Coronary artery (tissue), 2 donors: ENCODE results near the gene EDNRA.

Experiments
- DNase-seq: peaks from one replicate; pipeline ENCODE4 v3.0.0-alpha.2; 2017; ENCODE audit warnings: low spot score
- H3K27ac ChIP-seq, 2 donors: fragments of 200-600 bp; sonication (generic); one replicate each; pipeline ENCODE4 v1.5.1; 2016 to 2019
- H3K4me3 ChIP-seq: fragments of 200-600 bp; sonication (generic); 2 replicates; pipeline ENCODE4 v1.5.1; 2016; ENCODE audit warnings: mild to moderate bottlenecking, moderate library complexity
- TF ChIP-seq, protein P1 (sequence below): fragments of 200-600 bp; sonication (generic); IDR thresholded peaks from one replicate; pipeline ENCODE4 v1.5.1; 2019; ENCODE audit warnings: antibody characterized with exemption

Gene EDNRA

DNA sequence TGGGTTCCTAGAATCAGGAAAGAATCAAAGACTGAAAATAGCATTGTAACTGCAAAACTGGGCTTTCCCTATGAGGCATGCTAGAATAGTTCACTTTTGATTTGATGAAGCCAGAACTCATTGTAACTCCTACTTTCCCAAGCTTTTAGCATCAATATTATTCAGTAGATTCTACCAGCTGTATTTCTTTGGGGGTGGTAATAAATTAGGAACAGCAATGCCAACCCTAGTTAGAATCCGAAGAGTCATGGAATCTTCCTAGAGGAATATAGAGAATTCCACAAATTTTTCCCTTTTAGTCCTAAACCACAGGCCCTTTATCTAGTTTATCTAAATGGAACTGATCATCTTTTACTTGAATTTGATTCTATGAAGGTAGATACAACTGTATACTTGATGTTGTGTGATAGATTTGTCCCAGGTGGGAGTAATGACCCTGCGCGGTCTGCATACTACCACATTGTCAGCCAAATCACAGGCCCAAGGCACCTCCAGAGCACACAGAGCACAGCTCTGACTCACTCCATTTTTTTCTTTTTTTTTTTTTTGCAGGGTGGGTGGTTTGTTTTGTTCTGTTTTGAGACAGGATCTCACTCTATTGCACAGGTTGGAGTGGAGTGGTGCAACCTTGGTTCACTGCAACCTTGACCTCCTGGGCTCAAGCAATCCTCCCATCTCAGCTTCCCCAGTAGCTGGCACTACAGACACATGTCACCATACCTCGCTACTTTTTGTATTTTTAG lies 66.6 kb downstream of the EDNRA start:
- peak overlapping the region; percentile 8 to 51 for H3K27ac ChIP-seq
- TF ChIP-seq, protein P1, sequence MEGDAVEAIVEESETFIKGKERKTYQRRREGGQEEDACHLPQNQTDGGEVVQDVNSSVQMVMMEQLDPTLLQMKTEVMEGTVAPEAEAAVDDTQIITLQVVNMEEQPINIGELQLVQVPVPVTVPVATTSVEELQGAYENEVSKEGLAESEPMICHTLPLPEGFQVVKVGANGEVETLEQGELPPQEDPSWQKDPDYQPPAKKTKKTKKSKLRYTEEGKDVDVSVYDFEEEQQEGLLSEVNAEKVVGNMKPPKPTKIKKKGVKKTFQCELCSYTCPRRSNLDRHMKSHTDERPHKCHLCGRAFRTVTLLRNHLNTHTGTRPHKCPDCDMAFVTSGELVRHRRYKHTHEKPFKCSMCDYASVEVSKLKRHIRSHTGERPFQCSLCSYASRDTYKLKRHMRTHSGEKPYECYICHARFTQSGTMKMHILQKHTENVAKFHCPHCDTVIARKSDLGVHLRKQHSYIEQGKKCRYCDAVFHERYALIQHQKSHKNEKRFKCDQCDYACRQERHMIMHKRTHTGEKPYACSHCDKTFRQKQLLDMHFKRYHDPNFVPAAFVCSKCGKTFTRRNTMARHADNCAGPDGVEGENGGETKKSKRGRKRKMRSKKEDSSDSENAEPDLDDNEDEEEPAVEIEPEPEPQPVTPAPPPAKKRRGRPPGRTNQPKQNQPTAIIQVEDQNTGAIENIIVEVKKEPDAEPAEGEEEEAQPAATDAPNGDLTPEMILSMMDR: no peak
- no peak for DNase-seq
- no peak overlapping the region for H3K4me3 ChIP-seq

DNA sequence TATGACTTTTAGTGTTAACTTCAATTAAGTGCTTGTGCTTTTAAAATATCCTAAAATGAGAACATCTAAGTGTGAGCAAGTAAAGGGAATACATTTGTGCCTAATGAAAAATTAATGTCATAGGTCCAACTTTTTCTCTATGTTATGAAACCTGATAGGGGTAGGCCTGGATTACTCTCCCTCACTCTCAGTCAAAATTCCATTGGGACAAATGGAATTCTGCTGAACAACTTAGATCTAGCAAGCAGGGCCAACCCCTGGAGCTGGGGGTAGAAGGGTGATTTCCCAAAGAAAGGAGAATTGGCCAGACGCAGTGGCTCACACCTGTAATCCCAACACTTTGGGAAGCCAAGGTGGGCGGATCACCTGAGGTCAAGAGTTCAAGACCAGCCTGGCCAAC lies 67.4 kb downstream of the EDNRA start:
- TF ChIP-seq, protein P1: no peak
- Histone ChIP-seq H3K27ac (peak overlapping the region; percentile 8 to 43), H3K4me3 (no peak overlapping the region)
- no peak for DNase-seq

GRCh38 chr4:147550626-147551246 lies 69.8 kb downstream of the EDNRA start:
- TF ChIP-seq, protein P1: no peak
- Histone ChIP-seq H3K27ac (peak overlapping the region; percentile 23 to 30), H3K4me3 (peak overlapping the region; percentile 46)
- DNase-seq: no peak

DNA sequence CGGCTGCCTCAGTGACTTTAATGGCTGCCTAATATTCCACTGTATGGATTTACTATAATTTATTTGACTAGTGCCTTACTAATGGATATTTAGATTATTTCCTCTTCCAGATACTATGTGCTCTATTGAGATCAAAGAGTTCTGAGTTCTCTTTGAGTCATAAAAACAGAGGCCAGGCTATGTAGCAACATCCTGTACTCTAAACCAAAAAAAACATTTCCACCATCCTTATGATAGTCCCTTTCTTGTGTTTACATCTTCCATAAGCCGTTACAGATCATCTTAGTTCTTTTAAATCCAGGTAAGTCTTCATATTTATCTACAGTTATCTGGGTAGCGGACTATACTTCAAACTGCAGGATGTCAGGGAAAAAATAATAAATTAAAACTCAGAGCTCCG lies 79.7 kb downstream of the EDNRA start:
- TF ChIP-seq, protein P1: no peak
- Histone ChIP-seq H3K27ac (no peak overlapping the region), H3K4me3 (no peak overlapping the region)
- no peak for DNase-seq

GRCh38 chr4:147566762-147567161 lies 85.9 kb downstream of the EDNRA start:
- no peak for DNase-seq
- Histone ChIP-seq H3K4me3 (no peak overlapping the region), H3K27ac (no peak overlapping the region)
- TF ChIP-seq, protein P1: no peak

DNA sequence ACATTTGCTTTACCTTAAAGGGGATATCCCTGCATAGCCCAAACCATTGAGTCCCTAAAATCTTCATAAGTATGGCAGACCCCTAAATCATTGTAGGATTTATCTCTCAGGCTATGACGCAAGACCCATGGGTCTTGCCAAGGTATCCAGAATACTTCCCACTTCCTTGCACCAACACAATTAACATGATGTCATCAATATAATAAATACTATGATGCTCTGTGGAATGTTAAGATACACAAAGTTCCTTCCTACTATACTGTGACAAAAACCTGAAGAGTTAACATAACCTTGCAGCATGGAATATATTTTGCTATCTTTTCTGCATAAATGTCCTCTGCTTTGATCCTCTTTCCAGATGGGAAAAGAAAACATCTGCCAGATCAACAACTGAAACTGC lies 86.4 kb downstream of the EDNRA start:
- TF ChIP-seq, protein P1: no peak
- H3K4me3 ChIP-seq: no peak overlapping the region
- no peak for DNase-seq
- H3K27ac ChIP-seq: no peak overlapping the region

DNA sequence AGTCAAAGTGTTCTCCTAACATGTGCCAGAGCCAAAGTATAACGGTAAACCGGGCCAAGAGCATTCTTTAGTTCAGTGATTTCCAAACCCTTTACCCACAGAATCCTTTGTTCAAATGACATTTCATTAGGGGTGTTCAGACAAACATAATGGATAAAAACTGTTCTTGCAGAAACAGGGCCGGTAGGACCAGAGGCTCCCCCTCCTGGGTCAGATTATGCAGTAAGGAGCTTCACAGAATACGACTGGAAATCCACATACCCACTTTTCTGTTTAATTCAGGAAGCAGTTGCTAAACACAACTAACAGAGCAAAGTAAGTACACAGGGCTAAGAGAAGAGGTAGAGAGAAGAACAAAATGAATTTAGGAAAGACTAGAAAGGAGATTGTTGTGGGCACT lies 89.7 kb downstream of the EDNRA start:
- Histone ChIP-seq H3K27ac (no peak overlapping the region), H3K4me3 (no peak overlapping the region)
- TF ChIP-seq, protein P1: peak; percentile 13
- no peak for DNase-seq
